Measurements from ENCODE around the gene HECTD4.
"Not testable (repeated sequence)": the region's sequence is repeated elsewhere in the genome, so short reads cannot be mapped to it uniquely, and the experiment has no call there.

HECTD4 gene, protein sequence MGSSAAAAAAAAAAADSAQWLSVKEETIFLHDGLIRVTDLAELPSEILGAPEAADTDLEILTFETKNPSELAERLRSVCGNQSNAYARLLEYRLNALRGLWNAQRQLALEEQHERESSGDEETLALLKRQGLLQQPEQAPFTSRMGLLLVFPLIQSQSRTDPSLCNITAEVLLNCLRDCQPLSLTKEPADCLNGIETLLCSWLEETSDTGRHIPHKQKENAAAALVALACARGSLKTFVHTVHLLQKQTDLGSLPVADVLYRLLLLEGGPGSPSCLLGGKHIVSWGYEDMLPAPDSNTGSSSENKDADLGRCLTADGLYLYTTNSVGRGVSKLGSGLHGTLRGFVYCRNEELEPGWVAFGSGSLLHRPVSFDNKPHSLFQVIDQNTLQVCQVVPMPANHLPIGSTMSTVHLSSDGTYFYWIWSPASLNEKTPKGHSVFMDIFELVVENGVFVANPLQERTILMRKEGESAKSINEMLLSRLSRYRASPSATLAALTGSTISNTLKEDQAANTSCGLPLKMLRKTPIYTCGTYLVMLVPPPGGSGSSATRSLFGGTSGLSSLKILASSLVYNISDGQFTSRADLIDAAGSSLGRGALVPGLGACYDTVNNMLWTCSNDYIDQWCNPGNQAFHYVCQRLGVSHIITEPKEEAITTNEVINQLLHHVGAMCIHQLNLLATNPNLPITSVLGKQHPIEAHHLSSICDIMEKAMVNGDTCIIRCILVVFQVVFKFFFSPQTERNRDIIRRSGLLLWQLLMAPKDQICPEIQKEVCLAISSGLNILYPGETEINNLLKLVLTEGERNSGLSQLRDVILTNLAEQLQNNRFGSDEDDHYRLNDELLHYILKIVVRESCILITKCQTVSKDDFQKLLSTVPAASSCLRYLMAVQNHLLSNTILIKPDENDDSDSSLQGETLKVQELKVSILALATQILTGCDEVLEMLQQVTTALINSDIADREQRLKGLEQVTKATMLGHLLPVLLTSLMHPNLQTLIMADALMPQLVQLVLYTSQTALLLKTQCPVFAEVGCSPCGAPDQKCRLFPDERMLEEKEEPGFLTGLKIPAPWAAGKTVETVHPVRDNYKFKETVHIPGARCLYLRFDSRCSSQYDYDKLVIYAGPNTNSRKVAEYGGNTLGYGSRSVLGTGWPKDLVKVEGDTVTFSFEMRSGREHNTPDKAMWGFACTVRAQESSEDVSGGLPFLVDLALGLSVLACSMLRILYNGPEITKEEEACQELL (N-terminal part only)
- total RNA-seq, result 116 to 137 reads per million in 2 donors

DNA sequence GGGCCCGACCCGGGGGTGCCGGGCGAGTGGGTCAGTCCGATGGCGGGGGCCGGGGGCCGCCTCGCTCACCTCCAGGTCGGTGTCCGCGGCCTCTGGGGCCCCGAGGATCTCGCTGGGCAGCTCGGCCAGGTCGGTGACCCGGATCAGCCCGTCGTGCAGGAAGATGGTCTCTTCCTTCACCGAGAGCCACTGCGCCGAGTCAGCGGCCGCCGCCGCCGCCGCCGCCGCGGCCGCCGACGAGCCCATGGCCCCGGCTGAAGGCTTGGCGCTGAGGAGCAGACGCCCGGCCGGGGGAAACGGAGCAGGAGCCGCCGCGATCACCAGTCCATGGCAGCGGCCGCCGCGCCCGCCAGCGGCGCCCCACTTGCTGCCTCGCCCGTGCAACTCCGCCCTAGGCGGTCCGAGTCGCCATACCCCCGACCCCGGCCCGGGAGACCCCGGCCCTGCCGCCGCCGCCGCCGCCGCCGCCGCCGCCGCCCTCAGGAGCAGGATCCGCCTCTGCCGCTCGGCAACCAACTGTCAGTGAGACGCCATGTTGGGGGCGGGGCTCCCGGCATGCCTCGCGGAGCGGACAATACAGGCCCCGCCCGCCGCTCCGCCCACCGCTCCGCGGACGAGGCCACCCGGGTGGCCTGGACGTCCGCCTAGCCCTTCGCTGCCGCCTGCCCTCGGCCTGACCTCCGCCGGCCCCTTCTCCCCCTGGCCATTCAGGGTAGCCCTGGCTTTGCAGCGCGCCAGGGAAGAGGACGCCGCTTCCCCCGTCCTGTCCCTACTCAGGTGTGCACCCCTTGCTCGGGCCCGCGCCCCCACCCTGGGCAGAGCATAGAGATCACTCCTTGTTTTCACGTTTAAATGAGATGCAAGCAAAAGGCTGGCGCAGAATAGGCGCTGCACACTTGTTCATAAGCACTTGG lies at the start of gene HECTD4:
HECTD4 (minus strand) TSS at position 549 of the 914 bp plus-strand sequence; CDS start at position 246, 303 bp downstream.
- DNase-seq, result peak; percentile 82 to 92 (median 90)

DNA sequence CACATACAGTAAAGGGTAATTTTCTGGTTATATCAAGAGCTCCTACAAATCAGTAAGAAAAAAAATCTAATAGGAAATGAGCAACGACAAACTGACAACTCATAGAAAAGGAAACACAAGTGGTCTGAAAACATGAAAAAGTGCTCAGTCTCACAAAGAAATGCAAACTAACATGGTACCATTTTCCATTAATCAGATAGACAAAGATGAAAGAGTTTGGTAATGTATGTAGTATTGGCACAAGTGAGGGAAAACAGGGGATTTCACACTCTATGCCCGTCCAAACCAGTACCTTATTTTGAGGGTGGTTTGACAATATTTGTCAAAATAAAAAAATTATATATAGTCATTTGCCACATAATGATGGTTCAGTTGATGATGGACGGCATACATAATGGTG lies 49.7 kb upstream of the HECTD4 start:
- no peak for DNase-seq

- peak in 1 of 5 experiments; percentile 28 for DNase-seq
These were observed 48.7 kb upstream of the HECTD4 start for GRCh38 chr12:112430929-112431328.

GRCh38 chr12:112427760-112428159 lies 45.5 kb upstream of the HECTD4 start:
- no peak for DNase-seq

GRCh38 chr12:112425582-112426382 lies 43.6 kb upstream of the HECTD4 start:
- DNase-seq, result peak in 1 of 5 experiments; percentile 52

- no peak for DNase-seq
These were observed 41.9 kb upstream of the HECTD4 start for GRCh38 chr12:112424126-112424525.

- no peak for DNase-seq
These were observed 40.3 kb upstream of the HECTD4 start for GRCh38 chr12:112422531-112422930.

DNA sequence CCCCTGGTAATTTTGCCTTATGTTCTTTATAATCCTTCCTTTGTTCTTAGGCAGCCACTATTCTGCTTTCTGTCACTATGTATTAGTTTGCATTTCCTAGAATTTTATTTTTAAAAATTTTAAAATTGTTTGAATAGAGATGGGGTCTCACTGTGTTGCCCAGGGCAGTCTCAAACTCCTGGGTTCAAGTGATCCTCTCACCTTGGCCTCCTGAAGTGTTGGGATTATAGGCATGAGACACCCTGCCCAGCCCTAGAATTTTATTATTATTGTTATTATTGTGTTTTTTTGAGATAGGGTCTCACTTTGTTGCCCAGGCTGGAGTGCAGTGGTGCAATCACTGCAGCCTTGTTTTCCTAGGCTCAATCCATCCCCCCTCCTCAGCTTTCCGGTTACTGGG lies 39.1 kb upstream of the HECTD4 start:
- no peak for DNase-seq

- no peak for DNase-seq
These were observed 38.5 kb upstream of the HECTD4 start for GRCh38 chr12:112420740-112421139.

DNA sequence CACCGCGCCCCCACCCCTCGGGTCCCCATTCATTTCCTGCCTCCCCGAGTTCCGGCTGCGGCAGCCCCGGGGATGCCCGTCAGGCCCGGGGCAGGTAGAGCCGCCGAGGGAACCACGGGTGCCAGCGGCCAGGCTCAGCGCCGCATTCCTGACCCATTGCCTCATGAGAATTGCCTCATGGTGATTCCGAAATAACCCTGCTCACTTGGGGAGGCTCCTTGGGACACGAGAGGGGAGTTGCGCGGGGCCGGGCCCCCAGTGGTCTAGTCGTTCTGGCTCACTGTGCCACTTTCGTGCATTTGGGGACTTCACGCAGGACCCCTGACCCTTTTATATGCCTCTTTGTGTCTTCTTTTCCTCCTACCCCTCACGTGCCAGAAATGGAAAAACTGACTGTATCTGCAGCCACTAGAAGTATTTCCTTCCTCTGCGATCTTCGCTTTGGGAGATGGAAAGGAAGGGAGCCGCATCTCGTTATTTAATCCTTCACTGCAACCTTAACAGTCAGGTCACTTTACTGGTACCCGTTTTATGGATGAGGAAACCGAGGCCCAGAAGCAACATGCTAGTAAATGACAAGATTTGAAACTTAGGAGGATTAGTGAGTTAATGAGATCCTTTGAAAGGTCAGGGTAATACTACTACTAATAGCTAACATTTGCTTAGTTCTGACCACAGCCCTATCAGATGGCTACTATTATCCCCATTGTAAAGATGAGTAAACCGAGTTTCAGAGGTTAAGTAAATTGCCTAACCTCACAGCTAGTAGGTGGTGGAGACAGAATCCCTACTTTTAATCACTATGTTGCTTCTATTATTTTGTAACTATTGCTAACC lies 37.3 kb upstream of the HECTD4 start:
- DNase-seq, result peak in 1 of 5 experiments; percentile 26

GRCh38 chr12:112418608-112419296 lies 36.5 kb upstream of the HECTD4 start, which contains the start of gene PTPN11:
Gene PTPN11, plus strand, starts transcription at chr12:112418947. Its CDS starts 165 bp downstream, at chr12:112419112.
- peak; percentile 83 to 91 (median 86) for DNase-seq

DNA sequence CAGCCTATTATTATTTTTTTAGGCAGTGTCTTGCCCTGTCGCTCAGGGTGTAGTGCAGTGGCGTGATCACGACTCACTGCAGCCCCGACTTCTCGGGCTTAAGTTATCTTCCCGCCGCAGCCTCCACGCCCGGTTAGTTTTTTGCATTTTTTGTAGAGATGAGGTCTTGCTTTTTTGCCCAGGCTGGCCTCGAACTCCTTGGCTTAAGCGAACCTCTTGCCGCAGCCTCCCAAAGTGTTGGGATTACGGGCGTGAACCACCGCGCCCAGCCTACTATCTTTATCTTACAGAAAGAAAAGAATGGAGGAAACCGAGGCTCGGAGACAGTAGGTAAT lies 36.0 kb upstream of the HECTD4 start:
- DNase-seq, result no peak

DNA sequence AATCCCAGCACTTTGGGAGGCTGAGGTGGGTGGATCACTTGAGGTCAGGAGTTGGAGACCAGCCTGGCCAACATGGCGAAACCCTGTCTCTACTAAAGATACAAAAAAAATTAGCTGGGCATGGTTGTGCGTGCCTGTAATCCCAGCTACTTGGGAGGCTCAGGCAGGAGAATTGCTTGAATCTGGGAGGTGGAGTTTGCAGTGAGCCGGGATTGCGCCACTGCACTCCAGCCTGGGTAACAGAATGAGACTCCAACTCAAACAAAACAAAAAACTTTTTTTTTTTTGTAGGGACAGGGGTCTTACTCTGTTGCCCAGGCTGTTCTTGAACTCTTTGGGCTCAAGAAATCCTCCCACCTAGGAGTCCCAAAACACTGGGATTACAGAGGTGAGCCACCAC lies 33.2 kb upstream of the HECTD4 start:
- DNase-seq, result not testable (repeated sequence)

DNA sequence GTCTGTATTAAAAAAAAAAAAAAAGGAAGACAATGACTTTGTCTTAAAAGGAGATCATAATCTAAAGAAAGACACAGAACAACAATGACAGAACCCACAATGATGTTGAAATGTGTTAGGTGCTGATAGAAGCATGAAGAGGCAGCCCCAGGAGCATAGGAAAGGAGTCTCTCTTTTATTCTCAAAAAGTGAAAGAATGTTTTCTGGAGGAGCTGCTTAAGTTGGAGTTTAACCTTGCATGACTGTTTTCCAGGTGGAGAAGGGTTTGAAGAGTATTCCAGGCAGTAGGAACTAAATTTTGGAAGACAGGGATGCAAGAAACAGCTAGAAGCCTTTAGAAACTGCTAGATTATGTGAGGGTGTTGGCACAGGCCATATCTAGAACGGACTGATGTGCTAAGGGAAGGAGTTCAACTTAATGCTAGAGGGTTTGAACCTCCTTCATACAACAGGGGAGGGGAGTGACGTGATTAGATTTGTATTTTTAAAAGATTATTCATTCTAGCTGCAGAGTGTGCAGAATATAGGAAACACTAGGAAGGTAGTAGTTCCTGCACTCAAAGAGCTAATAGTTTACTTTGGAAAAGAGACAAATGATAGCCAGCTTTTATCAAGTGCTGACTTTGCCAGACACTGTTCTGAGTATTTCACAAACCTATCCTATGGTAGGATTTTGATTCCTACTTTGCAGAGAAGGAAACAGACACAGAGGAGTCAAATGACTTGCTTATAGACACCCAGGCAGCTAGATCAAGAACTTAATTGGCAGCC lies 31.8 kb upstream of the HECTD4 start:
- DNase-seq, result peak in 1 of 5 experiments; percentile 31

GRCh38 chr12:112409906-112410244 lies 27.6 kb upstream of the HECTD4 start:
- no peak for DNase-seq

- DNase-seq, result peak; percentile 13 to 96 (median 62)
These were observed 27.1 kb upstream of the HECTD4 start, which contains the start of gene RPL6 for GRCh38 chr12:112409064-112409905. Gene RPL6, minus strand, starts transcription at chr12:112409605. Its CDS starts 949 bp downstream, at chr12:112408656.

- peak in 2 of 5 experiments; percentile 17 to 77 for DNase-seq
These were observed 26.4 kb upstream of the HECTD4 start for GRCh38 chr12:112408621-112409020.
